Measurements from ENCODE around the gene GGNBP2.

The GGNBP2 gene

DNA sequence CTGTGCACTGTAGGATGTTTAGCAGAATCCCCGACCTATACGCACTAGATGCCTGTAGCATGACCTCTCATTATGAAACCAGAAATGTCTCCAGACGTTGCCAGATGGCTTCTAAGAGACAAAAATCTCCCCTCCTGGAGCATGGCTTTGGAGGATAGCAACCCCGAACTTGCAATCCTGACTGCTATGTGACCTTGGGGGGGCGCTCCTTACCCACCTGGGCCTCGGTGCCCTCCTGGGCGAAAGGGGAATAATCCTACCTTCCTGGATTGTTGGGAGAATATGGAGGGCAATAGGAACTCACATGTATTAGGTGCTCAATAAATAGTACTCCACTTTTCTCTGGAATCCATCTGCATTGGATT, 64.8 kb downstream of the GGNBP2 start:
- no peak overlapping the region for H4K91ac ChIP-seq (ENCODE audit: low read depth, low read length)
- WGBS (ENCODE audit: extremely low coverage, insufficient coverage, insufficient read length), result no CpG with 5 or more reads among the region's 7 CpGs
- H3K9me3 ChIP-seq (ENCODE audit: insufficient read depth, low read depth, low read length), result no peaks in the 10 kb centered on the region

DNA sequence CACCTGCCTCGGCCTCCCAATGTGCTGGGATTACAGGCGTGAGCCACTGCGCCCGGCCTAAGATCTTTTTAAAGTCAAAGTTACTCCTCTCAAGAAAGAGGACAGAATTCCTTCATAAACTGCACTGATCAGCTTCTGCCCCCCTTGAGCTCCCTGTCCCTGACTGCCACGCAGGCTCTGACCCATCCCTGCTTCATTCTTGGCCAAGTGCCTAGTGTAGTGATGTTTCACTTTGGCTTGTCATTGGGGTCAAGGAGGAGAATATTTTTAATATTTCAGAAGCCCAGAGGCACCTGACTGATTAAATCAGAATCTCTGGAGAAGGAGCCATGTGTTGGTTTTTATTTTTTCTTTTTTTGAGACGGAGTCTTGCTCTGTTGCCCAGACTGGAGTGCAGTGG, 65.8 kb downstream of the GGNBP2 start:
- Histone ChIP-seq H4K8ac (ENCODE audit: low read depth, low read length) (no peak overlapping the region), H3K27ac (ENCODE audit: low read depth, low read length) (no peak overlapping the region), H3K9me3 (ENCODE audit: insufficient read depth, low read depth, low read length) (no peaks in the 10 kb centered on the region), H3K4ac (ENCODE audit: low read depth, low read length) (no peak overlapping the region), H3K27me3 (ENCODE audit: insufficient read depth, low read length) (no peaks in the 10 kb centered on the region), H3K79me2 (ENCODE audit: control insufficient read depth, insufficient read depth, low read length, poor library complexity) (no peaks in the 10 kb centered on the region), H3K18ac (ENCODE audit: low read length) (no peak overlapping the region), H2BK5ac (ENCODE audit: low read depth, low read length, poor library complexity) (no peak overlapping the region), H4K12ac (ENCODE audit: low read depth, low read length) (no peak overlapping the region), H2AK5ac (ENCODE audit: low read length) (no peak overlapping the region), H3K4me1 (ENCODE audit: control insufficient read depth in 1 of 2, insufficient read depth in 2 of 2, low read length in 2 of 2) (no peaks in the 10 kb centered on the region), H4K91ac (ENCODE audit: low read depth, low read length) (no peak overlapping the region), H2BK120ac (ENCODE audit: insufficient read depth, low read length, poor library complexity) (no peak overlapping the region), H3K79me1 (ENCODE audit: low read length) (no peaks in the 10 kb centered on the region), H3K4me3 (ENCODE audit: low read depth, low read length) (no peak overlapping the region), H3K23ac (ENCODE audit: low read length) (no peak overlapping the region), H2BK12ac (ENCODE audit: low read length) (no peak overlapping the region), H3K4me2 (ENCODE audit: low read length) (no peak overlapping the region), H3K9ac (ENCODE audit: low read length) (no peak overlapping the region), H2AFZ (ENCODE audit: insufficient read depth, low read length, poor library complexity) (no peak overlapping the region), H3K14ac (ENCODE audit: low read length) (no peak overlapping the region), H3K36me3 (ENCODE audit: control insufficient read depth in 1 of 2, insufficient read depth in 2 of 2, low read length in 2 of 2) (no peaks in the 10 kb centered on the region)
- DNase-seq, result no peak
- WGBS (ENCODE audit: extremely low coverage, insufficient coverage, insufficient read length), result no CpG with 5 or more reads among the region's 6 CpGs

More for the DNA sequence above, 64.8 kb downstream of the GGNBP2 start:
- Histone ChIP-seq H4K8ac (ENCODE audit: low read depth, low read length) (no peak overlapping the region), H3K18ac (ENCODE audit: low read length) (no peak overlapping the region), H3K9ac (ENCODE audit: low read length) (no peak overlapping the region), H2BK5ac (ENCODE audit: low read depth, low read length, poor library complexity) (no peak overlapping the region), H3K4me3 (ENCODE audit: low read depth, low read length) (no peak overlapping the region), H3K4me1 (ENCODE audit: control insufficient read depth in 1 of 2, insufficient read depth in 2 of 2, low read length in 2 of 2) (no peaks in the 10 kb centered on the region), H3K27ac (ENCODE audit: low read depth, low read length) (no peak overlapping the region), H3K79me1 (ENCODE audit: low read length) (no peaks in the 10 kb centered on the region), H2AK5ac (ENCODE audit: low read length) (no peak overlapping the region), H2BK120ac (ENCODE audit: insufficient read depth, low read length, poor library complexity) (no peak overlapping the region), H3K23ac (ENCODE audit: low read length) (no peak overlapping the region), H2AFZ (ENCODE audit: insufficient read depth, low read length, poor library complexity) (no peak overlapping the region), H2BK12ac (ENCODE audit: low read length) (no peak overlapping the region), H3K14ac (ENCODE audit: low read length) (no peak overlapping the region), H3K36me3 (ENCODE audit: control insufficient read depth in 1 of 2, insufficient read depth in 2 of 2, low read length in 2 of 2) (no peaks in the 10 kb centered on the region), H3K79me2 (ENCODE audit: control insufficient read depth, insufficient read depth, low read length, poor library complexity) (no peaks in the 10 kb centered on the region), H3K4me2 (ENCODE audit: low read length) (no peak overlapping the region), H4K12ac (ENCODE audit: low read depth, low read length) (no peak overlapping the region), H3K4ac (ENCODE audit: low read depth, low read length) (no peak overlapping the region), H3K27me3 (ENCODE audit: insufficient read depth, low read length) (no peaks in the 10 kb centered on the region)
- DNase-seq, result no peak

DNA sequence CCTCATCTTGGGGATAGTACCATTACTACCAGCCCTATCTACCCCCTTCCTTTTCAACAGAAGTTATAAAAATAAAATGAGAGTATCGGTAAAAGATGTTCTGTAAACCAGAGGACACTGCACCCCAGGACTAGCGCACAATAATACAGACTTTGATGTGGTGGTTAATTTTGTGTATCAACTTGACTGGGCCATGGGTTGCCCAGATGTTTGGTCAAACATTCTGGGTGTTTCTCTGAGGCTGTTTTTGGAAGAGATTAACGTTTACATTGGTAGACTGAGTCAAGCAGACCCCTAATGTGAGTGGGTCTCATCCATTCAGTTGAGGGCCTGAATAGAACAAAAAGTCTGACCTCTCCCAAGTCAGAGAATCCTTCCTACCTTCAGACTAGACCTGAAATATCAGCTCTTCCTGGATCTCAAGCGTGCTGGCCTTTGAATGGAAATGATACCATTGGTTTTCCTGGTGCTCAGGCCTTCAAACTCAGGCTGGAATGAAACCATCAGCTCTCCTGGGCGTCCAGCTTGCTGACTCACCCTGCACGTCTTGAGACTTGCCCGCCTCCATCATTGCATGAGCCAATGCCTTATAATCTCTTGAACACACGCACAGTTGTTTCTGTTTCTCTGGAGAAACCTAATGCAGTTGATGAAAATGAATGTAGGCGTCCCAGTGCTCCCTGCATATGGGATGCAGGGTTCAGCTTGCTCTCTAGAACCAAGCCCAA, 66.8 kb downstream of the GGNBP2 start:
- no peak overlapping the region for H2AFZ ChIP-seq (ENCODE audit: insufficient read depth, low read length, poor library complexity)
- H3K9ac ChIP-seq (ENCODE audit: low read length), result no peak overlapping the region
- no peak overlapping the region for H2AK5ac ChIP-seq (ENCODE audit: low read length)
- H3K18ac ChIP-seq (ENCODE audit: low read length), result no peak overlapping the region
- WGBS (ENCODE audit: extremely low coverage, insufficient coverage, insufficient read length), result no CpG with 5 or more reads among the region's 9 CpGs
- DNase-seq, result peak in 1 of 2 donors; percentile 4
- H4K91ac ChIP-seq (ENCODE audit: low read depth, low read length), result no peak overlapping the region
- H3K79me2 ChIP-seq (ENCODE audit: control insufficient read depth, insufficient read depth, low read length, poor library complexity), result no peaks in the 10 kb centered on the region
- no peaks in the 10 kb centered on the region for H3K4me1 ChIP-seq (ENCODE audit: control insufficient read depth in 1 of 2, insufficient read depth in 2 of 2, low read length in 2 of 2)
- no peak overlapping the region for H3K4ac ChIP-seq (ENCODE audit: low read depth, low read length)
- no peak overlapping the region for H4K8ac ChIP-seq (ENCODE audit: low read depth, low read length)
- H3K79me1 ChIP-seq (ENCODE audit: low read length), result no peaks in the 10 kb centered on the region
- no peak overlapping the region for H3K4me2 ChIP-seq (ENCODE audit: low read length)
- no peak overlapping the region for H3K27ac ChIP-seq (ENCODE audit: low read depth, low read length)
- no peaks in the 10 kb centered on the region for H3K27me3 ChIP-seq (ENCODE audit: insufficient read depth, low read length)
- H3K4me3 ChIP-seq (ENCODE audit: low read depth, low read length), result no peak overlapping the region
- no peaks in the 10 kb centered on the region for H3K36me3 ChIP-seq (ENCODE audit: control insufficient read depth in 1 of 2, insufficient read depth in 2 of 2, low read length in 2 of 2)
- no peak overlapping the region for H2BK12ac ChIP-seq (ENCODE audit: low read length)
- H2BK5ac ChIP-seq (ENCODE audit: low read depth, low read length, poor library complexity), result no peak overlapping the region
- H3K9me3 ChIP-seq (ENCODE audit: insufficient read depth, low read depth, low read length), result no peaks in the 10 kb centered on the region
- no peak overlapping the region for H4K12ac ChIP-seq (ENCODE audit: low read depth, low read length)
- H3K14ac ChIP-seq (ENCODE audit: low read length), result no peak overlapping the region
- no peak overlapping the region for H2BK120ac ChIP-seq (ENCODE audit: insufficient read depth, low read length, poor library complexity)
- H3K23ac ChIP-seq (ENCODE audit: low read length), result no peak overlapping the region

DNA sequence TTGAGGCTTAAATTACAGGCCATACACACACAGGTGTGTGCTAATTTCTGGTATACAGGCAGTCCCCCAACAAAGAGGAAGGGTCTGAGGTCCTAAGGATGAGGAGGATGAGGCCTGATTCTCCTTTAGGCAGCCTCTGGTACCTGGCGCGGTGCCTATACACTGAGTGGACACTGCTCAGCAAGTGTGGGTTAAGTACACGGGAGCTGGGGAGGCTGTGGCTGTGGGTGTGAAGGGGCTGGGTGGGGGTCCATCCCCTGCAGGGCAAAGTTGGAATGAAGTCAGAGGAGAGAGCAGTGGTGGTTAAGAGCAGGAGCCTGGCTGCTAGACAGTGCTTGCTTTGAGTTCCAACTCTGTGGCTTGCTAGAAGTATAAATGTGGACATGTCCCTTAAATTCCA, 67.6 kb downstream of the GGNBP2 start:
- Histone ChIP-seq H3K9ac (ENCODE audit: low read length) (no peak overlapping the region), H2BK5ac (ENCODE audit: low read depth, low read length, poor library complexity) (no peak overlapping the region), H3K18ac (ENCODE audit: low read length) (no peak overlapping the region), H2AK5ac (ENCODE audit: low read length) (no peak overlapping the region), H3K79me2 (ENCODE audit: control insufficient read depth, insufficient read depth, low read length, poor library complexity) (no peaks in the 10 kb centered on the region), H3K79me1 (ENCODE audit: low read length) (no peaks in the 10 kb centered on the region), H4K12ac (ENCODE audit: low read depth, low read length) (no peak overlapping the region), H2BK120ac (ENCODE audit: insufficient read depth, low read length, poor library complexity) (no peak overlapping the region), H3K4me1 (ENCODE audit: control insufficient read depth in 1 of 2, insufficient read depth in 2 of 2, low read length in 2 of 2) (no peaks in the 10 kb centered on the region), H3K4me2 (ENCODE audit: low read length) (no peak overlapping the region), H3K4me3 (ENCODE audit: low read depth, low read length) (no peak overlapping the region), H3K27ac (ENCODE audit: low read depth, low read length) (no peak overlapping the region), H4K91ac (ENCODE audit: low read depth, low read length) (no peak overlapping the region), H2AFZ (ENCODE audit: insufficient read depth, low read length, poor library complexity) (no peak overlapping the region), H3K23ac (ENCODE audit: low read length) (no peak overlapping the region), H3K4ac (ENCODE audit: low read depth, low read length) (no peak overlapping the region), H2BK12ac (ENCODE audit: low read length) (no peak overlapping the region), H3K14ac (ENCODE audit: low read length) (no peak overlapping the region), H3K27me3 (ENCODE audit: insufficient read depth, low read length) (no peaks in the 10 kb centered on the region), H3K9me3 (ENCODE audit: insufficient read depth, low read depth, low read length) (no peaks in the 10 kb centered on the region), H4K8ac (ENCODE audit: low read depth, low read length) (no peak overlapping the region), H3K36me3 (ENCODE audit: control insufficient read depth in 1 of 2, insufficient read depth in 2 of 2, low read length in 2 of 2) (no peaks in the 10 kb centered on the region)
- WGBS (ENCODE audit: extremely low coverage, insufficient coverage, insufficient read length), result no CpG with 5 or more reads among the region's 3 CpGs
- DNase-seq, result no peak
